HTR-8/SVneo (cell line): ENCODE measurements around the gene RGS14.

Experiments used
- DNase-seq: peaks from one replicate; pipeline ENCODE4 v3.0.0; 2011; ENCODE audit warnings: low spot score, mixed read lengths; ENCODE audit not compliant: insufficient read length
- FAIRE-seq: peaks from 2 replicates; lab custom pipeline; 2011; peaks lifted over from hg19 to GRCh38; lab: Jason Lieb, UNC

RGS14 gene

DNA sequence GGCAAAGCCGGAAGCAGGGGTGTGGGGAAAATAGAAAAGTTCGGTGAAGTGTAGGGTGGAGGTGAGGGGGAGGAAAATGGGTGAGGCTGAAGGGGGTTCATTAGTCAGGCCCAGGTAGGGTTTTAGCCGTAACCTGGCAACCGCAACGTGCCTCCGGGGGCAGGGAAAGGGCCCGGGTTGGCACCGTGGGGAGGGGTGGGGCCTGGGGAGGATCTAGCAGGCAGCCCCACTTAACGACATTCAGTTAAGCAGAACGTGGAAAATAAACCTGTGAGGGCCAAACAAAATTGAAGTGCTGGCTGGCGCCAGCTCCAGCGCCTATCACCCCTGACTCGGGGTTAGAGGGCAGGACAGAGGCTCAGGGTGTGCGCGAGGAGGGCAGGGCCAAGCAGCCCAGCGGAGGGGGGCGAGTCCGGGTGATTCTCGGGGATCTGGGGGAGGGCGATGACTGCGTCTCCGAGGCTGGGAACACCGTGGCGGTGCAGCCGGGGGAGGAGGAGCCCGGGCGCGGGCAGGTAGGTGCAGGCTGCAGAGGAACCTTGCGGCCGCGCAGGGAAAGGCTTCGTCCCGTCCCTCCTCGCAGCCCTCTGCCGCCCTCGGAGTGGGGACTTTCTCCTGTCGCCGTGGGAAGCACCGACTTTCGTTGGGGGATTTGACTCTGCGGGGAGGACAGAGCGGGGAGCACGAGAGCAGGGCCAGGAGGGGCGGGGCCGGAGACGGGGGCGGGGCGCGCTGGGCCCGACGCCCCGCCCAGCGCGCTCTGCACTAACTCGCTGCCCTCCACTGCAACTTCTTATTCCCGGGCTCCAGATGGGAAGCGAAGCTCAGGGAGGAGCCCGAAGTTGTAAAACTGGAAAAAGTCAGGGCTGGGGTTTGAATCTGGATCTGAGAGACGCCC, 5.1 kb downstream of the RGS14 start:
- no peak for DNase-seq
- FAIRE-seq, result no peak

DNA sequence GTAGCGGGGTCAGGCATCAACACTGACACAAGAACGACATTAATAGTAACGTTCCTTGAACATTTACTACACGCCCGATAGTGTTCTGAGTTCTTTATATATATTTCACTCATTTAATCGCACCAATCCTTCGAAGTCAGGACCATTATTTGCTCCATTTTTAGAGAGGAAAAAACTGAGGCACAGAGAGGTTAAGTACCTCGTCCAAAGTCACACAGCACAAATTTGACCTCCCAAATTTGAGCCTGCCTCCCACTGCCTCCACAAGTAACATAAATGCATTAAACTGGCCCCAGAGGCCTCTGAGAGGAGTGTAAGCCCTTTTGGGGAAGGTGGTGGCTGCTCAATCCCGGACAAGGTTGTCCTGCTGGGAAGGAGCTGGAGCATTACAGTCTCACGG, 5.8 kb downstream of the RGS14 start:
- DNase-seq (no peak), FAIRE-seq (no peak)

DNA sequence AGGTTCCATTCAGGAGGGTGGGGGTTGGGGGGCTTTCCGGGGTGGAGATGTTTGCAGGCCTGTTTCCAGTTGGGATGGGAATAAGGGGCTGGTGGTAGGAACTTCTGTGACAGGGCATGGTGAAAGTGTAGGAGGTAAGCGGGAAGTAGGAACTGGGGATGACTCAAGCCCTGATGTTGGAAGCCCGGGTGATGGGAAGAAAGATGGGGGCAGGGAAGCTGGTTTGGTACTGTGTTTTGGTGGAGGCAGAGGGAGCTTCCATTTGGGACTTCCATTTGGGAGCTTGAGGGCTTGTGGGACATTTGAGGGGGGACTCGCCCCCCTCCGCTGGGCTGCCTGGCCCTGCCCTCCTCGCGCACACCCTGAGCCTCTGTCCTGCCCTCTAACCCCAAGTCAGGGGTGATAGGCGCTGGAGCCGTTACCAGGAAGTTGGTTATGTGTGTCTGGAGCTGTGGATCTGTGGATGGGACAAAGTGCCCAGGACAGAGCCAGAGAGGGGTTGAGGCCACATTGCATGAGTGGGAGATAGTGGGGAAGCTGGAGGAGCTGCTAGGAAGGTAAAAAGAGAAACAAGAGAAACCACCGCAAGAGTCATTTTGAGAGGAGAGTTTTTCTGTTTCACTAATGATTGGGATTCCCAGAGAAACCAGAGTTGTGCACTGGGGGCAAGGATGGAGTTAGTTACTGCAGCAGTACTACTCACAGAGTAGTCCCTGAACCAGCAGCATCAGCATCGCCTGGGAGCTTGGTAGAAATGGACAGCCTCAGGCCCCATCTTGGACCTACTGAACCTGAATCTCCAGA, 6.6 kb downstream of the RGS14 start:
- FAIRE-seq, result no peak
- DNase-seq, result no peak

DNA sequence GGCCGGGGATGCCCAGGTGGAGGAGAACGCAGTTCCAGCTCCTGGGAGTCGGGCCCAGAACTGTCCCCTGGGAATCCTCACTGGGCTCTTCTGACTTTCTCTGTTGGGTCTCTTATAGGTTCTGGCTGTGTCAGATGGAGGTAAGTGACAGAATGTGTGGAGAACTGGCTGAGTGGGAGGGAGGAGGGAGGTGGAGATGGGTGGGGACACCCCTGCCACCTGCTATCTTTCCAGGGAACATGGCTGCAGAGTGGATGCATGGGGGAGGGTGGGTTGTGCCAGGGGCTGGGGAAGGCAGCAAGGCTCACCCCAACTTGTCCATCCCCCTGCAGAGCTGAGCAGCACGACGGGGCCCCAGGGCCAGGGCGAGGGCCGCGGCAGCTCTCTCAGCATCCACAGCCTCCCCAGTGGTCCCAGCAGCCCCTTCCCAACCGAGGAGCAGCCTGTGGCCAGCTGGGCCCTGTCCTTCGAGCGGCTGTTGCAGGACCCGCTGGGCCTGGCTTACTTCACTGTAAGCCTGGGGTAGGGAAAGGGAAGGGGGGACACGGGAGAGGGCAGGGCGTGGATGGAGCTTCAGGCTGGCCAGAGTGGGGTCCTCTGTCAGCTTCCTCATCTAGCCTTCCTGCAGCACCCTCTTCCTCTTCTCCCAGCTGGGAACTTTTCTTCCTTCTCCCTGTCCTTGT, 8.3 kb downstream of the RGS14 start:
- no peak for FAIRE-seq
- no peak for DNase-seq

DNA sequence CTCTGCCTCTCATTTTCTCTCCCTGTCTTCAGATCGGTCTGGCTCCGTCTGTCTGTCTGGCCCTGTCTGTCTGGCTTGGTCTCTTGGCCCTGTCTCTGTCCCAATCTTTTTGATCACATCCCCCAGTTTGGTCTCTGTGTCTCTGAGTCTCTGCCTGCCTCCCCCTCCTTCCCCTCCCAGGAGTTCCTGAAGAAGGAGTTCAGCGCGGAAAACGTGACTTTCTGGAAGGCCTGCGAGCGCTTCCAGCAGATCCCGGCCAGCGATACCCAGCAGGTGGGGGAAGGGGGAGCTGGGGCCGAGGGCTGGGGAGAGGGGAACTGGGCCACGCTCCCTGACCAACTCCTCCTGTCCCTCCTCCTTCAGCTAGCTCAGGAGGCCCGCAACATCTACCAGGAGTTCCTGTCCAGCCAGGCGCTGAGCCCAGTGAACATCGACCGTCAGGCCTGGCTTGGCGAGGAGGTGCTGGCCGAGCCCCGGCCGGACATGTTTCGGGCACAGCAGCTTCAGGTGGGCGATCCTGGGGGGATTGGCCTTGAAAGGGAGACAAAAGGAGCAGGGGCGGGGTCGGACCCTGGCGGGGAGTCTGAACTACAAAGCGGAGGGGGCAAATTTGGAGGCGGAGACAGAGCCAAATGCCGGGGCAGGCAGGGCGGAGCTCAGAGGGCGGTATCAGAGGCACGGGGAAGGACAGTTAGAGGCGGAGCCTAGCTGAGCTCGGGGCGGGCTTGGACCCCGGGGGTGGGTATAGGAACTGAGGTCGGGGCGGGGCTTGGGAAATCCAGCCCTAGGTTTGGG, 9.0 kb downstream of the RGS14 start:
- DNase-seq, result no peak
- FAIRE-seq, result no peak

DNA sequence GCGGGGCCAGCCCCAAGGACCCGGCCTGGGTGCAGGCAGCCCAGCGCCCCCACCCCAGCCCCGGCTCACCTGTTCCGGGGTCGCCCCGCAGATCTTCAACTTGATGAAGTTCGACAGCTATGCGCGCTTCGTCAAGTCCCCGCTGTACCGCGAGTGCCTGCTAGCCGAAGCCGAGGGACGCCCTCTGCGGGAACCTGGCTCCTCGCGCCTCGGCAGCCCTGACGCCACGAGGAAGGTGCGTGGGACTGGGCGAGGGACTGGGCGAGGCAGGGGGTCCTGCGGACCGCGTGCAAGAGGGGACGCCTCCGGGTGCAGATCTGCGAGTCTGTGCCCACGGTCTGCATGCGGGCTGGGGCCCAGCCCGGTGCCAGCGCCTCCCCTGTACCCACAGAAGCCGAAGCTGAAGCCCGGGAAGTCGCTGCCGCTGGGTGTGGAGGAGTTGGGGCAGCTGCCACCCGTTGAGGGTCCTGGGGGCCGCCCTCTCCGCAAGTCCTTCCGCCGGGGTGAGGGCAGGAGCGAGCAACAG, 9.7 kb downstream of the RGS14 start:
- FAIRE-seq (no peak), DNase-seq (no peak)

DNA sequence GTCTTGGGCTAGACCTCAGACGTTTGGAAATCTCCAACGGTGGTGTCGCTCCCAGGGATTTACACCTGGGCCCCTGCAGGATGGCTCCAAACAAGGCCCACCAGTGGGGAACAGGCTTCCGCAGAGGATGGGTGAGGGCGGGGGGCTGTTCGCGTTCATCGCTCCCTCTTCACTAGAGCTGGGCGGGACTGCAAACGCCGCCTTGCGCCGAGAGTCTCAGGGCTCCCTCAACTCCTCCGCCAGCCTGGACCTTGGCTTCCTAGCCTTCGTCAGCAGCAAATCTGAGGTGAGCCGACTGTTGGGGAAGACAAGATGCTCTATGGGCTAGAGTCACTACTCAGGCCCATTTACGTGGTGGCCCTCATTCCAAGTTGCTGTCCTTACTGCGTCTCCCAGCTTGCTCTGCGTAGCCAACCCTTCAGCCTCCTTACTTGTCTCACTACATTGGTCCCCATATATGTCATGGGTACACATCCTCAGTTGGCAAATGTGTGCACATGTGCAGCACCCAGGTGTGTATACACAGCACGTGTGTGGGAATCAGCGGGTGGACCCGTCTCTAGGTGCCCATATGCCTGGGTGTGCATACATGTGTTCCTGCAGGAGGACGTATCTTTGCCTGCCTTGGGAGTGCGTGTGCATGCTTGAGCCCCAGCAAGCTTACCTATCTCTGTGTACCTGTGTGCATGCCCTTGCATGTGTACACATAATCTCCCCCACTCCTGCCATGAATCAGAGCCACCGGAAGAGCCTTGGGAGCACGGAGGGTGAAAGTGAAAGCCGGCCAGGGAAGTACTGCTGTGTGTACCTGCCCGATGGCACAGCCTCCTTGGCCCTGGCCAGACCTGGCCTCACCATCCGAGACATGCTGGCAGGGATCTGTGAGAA, 10.5 kb downstream of the RGS14 start:
- FAIRE-seq (peak; percentile 20), DNase-seq (no peak)

DNA sequence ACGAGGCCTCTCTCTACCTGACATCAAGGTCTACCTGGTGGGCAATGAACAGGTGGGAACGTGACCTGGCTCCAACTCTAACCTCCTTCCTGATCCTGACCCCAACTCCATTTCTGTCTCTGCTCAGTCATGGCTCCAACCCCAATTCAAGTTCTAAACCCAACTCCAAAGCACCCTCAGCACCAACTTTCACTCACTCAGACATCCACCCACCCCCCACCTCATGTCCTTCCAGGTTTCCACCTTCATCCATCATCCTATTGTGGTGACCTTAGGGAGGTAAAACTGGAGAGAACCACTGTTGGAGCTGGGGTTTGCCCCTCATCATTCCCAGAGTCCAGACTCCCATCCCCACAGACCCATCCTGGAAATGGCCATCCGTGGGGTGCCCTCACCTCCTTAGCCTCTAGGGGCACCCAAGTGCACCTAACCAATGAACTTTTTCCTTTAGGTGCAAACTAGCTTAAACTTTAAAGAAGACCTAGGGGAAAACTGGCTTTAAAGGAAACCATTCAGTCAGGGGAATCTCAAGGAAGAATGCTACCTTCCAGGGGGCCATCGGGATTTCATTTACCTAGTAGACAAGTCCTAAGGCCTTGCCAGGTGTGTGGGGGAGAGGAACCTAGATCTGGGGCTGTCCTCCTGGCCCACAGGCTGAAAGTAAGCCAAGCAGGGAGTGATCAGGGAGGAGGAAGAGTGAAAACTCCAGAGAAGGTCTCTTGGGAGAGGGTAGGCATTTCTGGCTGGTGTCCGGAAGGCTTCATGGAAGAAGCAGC, 11.3 kb downstream of the RGS14 start:
- DNase-seq (peak; percentile 64), FAIRE-seq (peak; percentile 48)

DNA sequence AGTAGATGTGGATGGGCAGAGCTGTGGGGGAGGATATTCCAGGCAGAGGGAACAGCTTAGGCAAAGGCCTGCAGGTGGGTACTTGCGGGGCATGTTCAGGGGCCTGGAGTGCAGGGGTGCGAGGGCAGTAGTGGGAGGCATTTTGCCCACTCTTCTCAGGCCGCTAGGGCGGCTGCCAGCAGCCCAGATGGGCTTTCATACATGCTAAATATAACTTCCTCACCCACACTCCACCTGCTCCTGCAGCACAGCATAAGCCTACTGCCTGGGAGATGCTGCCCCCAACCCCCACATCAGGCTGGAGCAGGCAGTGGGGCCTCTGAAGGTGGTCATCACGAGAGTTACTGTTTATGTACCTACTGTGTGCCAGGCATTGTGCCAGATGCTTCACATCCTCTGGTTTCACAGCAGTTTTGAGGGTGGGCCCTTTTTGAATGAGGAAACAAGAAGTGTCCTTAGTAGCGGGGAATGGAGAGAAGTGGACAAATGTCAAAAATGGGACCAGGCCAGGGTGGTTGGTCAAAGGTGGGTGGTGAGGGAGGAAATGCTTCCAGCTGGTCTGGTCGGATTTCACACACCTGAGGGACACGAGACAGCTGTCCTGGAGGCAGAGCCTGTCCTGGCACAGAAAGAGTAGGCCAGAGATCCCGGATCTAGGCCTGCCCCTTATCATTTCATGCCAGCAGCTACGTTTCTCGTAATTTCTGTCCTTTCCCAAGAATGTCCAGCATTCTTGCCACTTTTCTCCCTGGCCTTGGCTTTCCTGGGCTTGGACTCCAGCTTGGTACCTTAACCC, 12.1 kb downstream of the RGS14 start:
- DNase-seq, result no peak
- FAIRE-seq, result no peak

DNA sequence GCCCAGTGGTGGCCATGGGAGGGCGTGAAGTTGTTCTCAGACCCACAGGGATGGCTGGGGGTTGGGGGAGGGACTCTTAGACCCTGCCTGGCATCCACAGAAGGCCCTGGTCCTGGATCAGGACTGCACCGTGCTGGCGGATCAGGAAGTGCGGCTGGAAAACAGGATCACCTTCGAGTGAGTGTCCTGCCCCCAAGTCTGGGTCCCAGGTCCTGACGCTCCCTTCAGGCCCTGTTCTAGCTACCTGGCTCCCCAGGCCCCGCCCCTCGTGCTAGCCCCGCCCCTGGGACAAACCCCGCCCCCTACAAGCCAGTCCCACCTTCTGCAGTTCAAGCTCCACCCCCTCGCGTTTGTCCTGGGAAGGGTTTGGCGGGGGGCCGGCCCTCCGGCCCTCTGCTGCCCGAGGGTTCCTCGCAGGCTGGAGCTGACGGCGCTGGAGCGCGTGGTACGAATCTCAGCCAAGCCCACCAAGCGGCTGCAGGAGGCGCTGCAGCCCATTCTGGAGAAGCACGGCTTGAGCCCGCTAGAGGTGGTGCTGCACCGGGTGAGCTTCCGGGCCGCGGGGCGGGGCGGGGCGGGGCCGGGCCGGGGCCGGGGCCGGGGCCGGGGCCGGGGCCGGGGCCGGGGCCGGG, 12.9 kb downstream of the RGS14 start:
- FAIRE-seq, result peak; percentile 93

DNA sequence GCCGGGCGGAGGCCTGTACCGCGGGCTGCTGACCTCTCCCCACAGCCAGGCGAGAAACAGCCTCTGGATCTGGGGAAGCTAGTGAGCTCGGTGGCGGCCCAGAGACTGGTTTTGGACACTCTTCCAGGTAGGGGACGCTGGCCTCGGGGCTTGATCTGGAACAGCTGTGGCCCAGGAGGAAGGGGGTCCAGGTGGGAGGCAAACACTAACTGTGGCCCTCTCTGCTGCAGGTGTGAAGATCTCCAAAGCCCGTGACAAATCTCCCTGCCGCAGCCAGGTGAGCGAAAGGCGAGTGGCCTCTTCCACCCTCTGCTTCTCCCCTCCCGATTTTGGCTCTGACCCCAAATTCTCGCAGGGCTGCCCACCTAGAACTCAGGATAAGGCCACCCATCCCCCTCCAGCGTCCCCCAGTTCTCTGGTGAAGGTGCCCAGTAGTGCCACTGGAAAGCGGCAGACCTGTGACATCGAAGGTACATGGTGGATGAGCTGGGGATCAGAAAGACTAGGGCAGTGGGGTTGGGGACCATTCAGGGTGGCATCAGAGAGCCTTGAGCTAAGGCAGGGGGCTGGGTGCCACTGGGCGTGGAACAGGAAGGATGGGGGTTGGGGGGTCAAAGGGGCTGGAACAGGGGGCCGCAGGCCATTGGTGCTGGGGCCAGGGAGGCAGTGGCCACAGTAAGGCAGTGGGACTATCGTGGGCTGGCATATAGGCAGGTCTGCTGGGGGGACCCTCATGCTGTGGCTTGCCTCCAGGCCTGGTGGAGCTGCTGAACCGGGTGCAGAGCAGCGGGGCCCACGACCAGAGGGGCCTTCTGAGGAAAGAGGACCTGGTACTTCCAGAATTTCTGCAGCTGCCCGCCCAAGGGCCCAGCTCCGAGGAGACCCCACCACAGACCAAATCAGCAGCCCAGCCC, 13.7 kb downstream of the RGS14 start:
- FAIRE-seq (no peak), DNase-seq (no peak)

More for the DNA sequence above, 12.9 kb downstream of the RGS14 start:
- DNase-seq, result peak; percentile 92

DNA sequence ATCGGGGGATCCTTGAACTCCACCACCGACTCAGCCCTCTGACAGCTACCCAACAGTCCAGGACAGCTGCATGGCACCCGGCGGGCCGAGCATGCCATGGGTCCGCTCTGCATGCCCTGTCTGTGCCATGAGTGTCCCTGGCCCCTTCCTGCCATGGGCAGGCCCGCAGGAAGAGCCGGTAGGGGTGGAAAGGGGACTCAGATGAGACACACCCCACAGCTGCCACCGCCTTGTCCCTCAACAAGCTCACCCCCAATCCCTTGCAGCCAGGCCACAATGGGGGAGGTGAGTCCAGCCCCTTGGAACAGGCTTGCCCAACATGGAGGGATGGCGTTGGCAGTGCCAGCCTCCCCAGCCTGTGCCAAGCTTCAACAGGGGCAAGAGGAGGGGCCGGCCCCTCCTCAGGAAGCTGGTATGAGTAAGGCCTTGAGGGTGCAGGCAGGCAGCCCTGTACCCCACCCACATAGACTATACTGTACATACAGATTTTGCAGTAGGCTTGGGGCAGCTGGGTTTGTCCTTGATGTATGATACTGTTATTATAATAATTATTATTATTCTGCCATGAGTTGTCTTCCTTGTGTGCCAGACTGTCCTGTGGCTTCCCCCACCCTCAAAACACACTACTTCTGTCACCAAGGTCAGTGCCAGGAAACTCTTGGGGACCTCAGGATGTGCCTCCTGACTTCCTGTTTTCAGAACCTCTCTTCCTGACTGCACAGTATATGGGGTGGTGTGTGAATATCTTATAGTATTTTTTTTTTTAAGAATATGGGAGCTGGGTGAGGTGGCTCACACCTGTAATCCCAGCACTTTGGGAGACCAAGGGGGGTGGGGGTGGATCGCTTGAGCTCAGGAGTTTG, 14.5 kb downstream of the RGS14 start:
- FAIRE-seq, result no peak
- DNase-seq, result no peak

DNA sequence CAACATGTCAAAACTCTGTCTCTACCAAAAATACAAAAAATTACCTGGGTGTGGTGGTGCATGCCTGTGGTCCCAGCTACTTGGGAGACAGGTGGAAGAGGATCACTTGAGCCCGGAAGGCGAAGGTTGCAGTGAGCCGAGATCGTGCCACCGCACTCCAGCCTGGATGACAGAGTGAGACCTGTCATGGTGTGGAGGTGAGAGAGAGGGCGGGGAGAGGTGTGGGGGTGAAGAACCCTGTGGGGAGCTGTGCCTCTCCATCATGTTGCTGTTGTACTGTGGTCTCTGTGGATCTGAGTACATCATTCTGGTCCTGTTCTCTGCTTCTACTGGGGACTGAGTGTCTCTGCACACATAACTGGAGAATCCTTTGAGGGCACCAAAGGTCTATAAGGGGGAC, 15.2 kb downstream of the RGS14 start:
- no peak for FAIRE-seq
- DNase-seq, result no peak

DNA sequence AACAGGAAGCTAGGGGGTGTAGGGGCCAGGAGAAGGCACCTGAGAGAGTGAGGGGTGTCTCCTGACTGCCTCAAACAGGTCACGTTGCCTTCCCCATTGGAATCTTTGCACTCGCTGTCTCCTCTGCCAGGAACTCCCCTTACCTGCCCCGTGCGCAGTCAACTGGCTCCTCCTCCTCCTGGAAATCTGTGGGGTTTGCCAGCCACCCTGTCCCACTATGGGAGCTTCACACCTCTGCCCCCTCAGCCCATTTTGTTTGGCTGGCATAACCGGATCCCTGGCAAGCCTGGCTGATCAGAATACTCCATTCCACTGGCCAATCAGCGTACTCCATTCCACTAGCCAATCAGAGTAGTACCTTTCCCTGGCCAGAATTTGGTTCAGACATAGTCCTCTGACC, 16.1 kb downstream of the RGS14 start:
- FAIRE-seq, result no peak

DNA sequence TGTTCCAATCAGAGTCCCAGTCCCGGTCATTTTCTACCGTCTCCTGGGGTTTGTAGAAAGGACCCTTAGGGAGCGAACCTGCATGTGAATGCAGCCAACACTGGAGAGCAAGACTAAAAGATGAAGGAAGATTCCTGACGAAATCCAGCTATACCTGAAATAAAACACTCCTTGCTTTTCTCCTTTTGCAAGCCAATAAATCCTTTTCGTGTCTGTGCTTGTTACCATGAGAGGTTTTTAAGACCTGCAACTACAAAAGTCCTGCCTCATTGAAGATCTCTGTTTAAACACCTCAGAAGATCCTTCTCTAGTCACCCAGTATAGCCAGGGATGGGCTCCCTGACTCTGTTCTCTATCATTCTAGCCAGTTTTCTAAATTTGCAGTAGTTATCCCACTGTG, 16.5 kb downstream of the RGS14 start:
- FAIRE-seq (no peak), DNase-seq (no peak)

More for the DNA sequence above, 16.1 kb downstream of the RGS14 start:
- no peak for DNase-seq
